Calu3 (cell line): ENCODE results near the gene KCNT1. TPM values are rescaled to one million over a fixed set of nuclear protein-coding genes. Genes with fewer than 3 reads are reported as not detected.

ENCODE experiments used
- BruUV-seq: library from RNA; stranded (reverse); fragments of 400-500 nt; replicated peaks from 2 replicates; lab custom pipeline; 2021; lab: Mats Ljungman, UMichigan
- CTCF ChIA-PET: fragments of 300-600 bp; sonication (Branson Sonifier 250); formaldehyde crosslinking; loops from one replicate; lab custom pipeline; 2022; ENCODE audit warnings: antibody characterized with exemption; lab: Charles Lee
- DNase-seq: peaks from one replicate; pipeline ENCODE4 v3.0.0; 2022
- H3K27ac Mint-ChIP-seq: one replicate; pipeline ENCODE4 v1.8.0; 2022; ENCODE audit warnings: mixed read lengths; ENCODE audit not compliant: unreplicated experiment
- H3K27me3 Mint-ChIP-seq: one replicate; pipeline ENCODE4 v1.8.0; 2022; ENCODE audit warnings: mixed read lengths; ENCODE audit not compliant: unreplicated experiment
- H3K36me3 Mint-ChIP-seq: one replicate; pipeline ENCODE4 v1.8.0; 2022; ENCODE audit warnings: mild to moderate bottlenecking, moderate library complexity, mixed read lengths; ENCODE audit not compliant: insufficient read depth, unreplicated experiment
- H3K4me1 Mint-ChIP-seq: one replicate; pipeline ENCODE4 v1.8.0; 2022; ENCODE audit warnings: mild to moderate bottlenecking, low read depth, mixed read lengths; ENCODE audit not compliant: unreplicated experiment
- H3K4me3 Mint-ChIP-seq: one replicate; pipeline ENCODE4 v1.8.0; 2022; ENCODE audit warnings: mild to moderate bottlenecking, low read depth, moderate library complexity, mixed read lengths; ENCODE audit not compliant: unreplicated experiment
- H3K9me3 Mint-ChIP-seq: one replicate; pipeline ENCODE4 v1.8.0; 2022; ENCODE audit warnings: low read depth, mixed read lengths; ENCODE audit not compliant: unreplicated experiment
- intact Hi-C: fragments of 100-400 bp; cut with micrococcal nuclease; formaldehyde crosslinking; loops from one replicate; pipeline ENCODE4 v1.10.0; 2022; ENCODE audit not compliant: unreplicated experiment
- total RNA-seq: library from RNA; stranded (reverse); gene quantifications from 2 replicates; pipeline ENCODE4 v1.2.3, GENCODE V29; 2022
- TF ChIP-seq, protein P1 (sequence below): fragments of 200-600 bp; IDR thresholded peaks from one replicate; pipeline ENCODE4 v1.8.0; 2022; ENCODE audit warnings: antibody characterized with exemption; ENCODE audit not compliant: unreplicated experiment

Gene KCNT1
- total RNA-seq, 1 experiment from 2014 or later = not detected

DNA sequence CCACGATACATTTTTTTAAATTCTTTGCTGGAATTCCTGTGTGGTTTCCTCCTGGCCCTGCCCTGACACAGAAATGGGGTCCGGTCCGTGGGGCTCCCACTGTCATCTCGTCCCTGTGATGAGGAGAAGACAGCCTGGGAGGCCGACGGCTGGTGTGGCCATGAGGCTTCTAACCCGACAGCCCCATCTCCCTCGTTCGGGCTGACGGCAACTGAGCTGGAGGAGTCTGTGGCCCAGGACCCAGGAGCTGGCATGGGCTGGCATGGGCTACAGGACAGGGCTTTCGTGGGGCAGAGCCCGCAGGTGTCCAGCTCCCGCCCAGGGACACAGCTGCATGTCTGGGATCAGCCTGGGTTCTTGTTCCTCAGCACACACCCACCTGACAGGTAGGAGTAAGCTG, 25.1 kb upstream of the KCNT1 start:
- H3K27me3 Mint-ChIP-seq = peaks cover 50% of the 10 kb centered on the region
- CTCF ChIA-PET = no interaction called here
- H3K4me3 Mint-ChIP-seq = no peak overlapping the region
- no TSS peak for BruUV-seq
- TF ChIP-seq, protein P1, sequence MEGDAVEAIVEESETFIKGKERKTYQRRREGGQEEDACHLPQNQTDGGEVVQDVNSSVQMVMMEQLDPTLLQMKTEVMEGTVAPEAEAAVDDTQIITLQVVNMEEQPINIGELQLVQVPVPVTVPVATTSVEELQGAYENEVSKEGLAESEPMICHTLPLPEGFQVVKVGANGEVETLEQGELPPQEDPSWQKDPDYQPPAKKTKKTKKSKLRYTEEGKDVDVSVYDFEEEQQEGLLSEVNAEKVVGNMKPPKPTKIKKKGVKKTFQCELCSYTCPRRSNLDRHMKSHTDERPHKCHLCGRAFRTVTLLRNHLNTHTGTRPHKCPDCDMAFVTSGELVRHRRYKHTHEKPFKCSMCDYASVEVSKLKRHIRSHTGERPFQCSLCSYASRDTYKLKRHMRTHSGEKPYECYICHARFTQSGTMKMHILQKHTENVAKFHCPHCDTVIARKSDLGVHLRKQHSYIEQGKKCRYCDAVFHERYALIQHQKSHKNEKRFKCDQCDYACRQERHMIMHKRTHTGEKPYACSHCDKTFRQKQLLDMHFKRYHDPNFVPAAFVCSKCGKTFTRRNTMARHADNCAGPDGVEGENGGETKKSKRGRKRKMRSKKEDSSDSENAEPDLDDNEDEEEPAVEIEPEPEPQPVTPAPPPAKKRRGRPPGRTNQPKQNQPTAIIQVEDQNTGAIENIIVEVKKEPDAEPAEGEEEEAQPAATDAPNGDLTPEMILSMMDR = no peak
- DNase-seq = no peak
- H3K36me3 Mint-ChIP-seq = peaks cover 5% of the 10 kb centered on the region
- H3K27ac Mint-ChIP-seq = no peak overlapping the region
- no peaks in the 10 kb centered on the region for H3K4me1 Mint-ChIP-seq
- intact Hi-C loops = no loop called here
- H3K9me3 Mint-ChIP-seq = no peaks in the 10 kb centered on the region

DNA sequence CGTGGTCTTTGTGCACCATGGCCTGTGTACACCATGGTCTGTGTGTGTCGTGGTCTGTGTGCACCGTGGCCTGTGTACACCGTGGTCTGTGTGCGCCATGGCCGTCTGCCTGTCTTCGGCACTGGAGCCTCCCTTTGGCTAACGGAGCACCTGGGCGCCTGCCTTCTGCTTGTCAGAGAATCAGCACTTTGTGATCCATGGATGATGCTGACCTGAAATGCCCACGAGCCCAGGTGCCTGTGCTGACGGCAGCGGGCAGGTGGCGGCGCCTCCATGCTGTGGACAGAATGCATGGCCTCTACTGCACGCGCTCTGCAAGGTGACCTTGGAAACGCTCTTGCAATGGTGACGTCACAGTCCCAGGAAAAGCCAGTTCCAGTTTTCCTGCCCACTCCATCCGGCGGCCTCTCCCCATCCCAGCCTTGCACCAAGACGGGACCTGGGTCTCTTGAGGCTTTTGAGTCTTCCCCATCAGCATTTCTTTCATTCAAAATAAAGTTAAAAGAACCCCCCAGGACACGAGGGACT, 24.3 kb upstream of the KCNT1 start:
- Mint-ChIP-seq H3K4me3 (no peak overlapping the region), H3K4me1 (no peaks in the 10 kb centered on the region), H3K27ac (no peak overlapping the region), H3K36me3 (peaks cover 5% of the 10 kb centered on the region), H3K27me3 (peaks cover 50% of the 10 kb centered on the region), H3K9me3 (no peaks in the 10 kb centered on the region)
- intact Hi-C loops = no loop called here
- CTCF ChIA-PET = no interaction called here
- TF ChIP-seq, protein P1 = no peak
- no TSS peak for BruUV-seq
- DNase-seq = no peak

DNA sequence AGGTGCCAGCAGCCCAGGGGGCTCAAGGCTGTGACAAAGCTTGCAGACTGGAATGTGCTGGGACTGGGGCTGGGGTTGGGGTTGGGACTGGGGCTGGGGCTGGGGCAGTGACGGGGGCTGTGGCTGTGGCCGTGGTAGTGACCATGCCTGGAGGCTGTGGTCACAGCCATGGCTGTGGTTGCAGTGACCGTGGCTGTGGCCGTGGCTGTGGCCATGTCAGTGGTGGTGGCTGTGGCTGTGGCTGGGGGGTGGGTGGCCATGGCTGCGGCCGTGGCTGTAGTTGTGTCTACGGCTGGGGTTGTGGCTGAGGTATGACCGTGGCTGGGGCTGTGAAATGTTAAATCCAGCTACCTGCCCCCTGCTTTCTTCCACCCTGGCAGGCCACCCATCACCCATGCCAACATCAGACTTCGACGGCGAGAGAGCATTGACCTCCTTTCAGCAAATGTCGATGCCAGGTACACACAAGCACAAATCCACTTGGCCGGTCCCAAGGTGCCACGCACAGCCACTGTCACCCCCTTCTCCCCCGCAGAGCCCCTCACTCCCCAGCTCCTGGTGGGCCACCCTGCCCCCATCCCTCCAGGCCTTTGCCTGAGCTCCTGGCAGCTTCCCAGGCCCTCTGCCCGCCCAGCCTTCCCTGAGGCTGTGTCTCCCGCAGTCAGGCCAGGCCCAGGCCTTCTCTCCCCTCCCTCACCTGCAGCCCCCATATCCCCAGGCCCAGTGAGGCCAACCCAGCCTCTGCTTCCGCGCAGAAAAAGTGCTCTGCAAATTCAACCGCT, 23.6 kb upstream of the KCNT1 start:
- H3K4me3 Mint-ChIP-seq = no peak overlapping the region
- H3K4me1 Mint-ChIP-seq = no peaks in the 10 kb centered on the region
- no peaks in the 10 kb centered on the region for H3K9me3 Mint-ChIP-seq
- TF ChIP-seq, protein P1 = no peak
- no peak overlapping the region for H3K27ac Mint-ChIP-seq
- BruUV-seq = no TSS peak
- peaks cover 5% of the 10 kb centered on the region for H3K36me3 Mint-ChIP-seq
- CTCF ChIA-PET = no interaction called here
- DNase-seq = no peak
- peaks cover 45% of the 10 kb centered on the region for H3K27me3 Mint-ChIP-seq
- intact Hi-C loops = no loop called here

DNA sequence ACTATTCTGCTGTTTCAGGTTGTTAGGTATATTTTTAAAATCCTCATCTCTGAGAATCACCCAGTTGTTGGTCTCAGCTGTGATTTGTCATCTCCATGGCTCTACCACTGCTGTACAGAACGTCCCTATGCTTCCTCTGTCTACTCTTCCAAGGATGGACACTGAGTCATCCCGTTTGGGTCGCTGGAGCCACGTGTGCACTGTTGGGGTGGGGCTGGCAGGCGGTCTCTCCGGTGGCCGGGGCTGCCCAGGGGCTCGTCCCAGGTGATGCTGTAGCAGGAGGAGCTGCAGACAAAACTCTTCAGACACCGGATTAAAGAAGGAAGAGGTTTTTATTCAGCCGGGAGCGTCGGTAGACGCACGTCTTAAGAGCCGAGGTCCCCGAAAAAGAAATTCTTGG, 21.9 kb upstream of the KCNT1 start:
- intact Hi-C loops = no loop called here
- no peak overlapping the region for H3K4me3 Mint-ChIP-seq
- TF ChIP-seq, protein P1 = no peak
- DNase-seq = no peak
- H3K9me3 Mint-ChIP-seq = no peaks in the 10 kb centered on the region
- BruUV-seq = no TSS peak
- CTCF ChIA-PET = no interaction called here
- peaks cover 31% of the 10 kb centered on the region for H3K27me3 Mint-ChIP-seq
- no peaks in the 10 kb centered on the region for H3K4me1 Mint-ChIP-seq
- H3K27ac Mint-ChIP-seq = no peak overlapping the region
- peaks cover 5% of the 10 kb centered on the region for H3K36me3 Mint-ChIP-seq
